Duodenal mucosa (tissue), 2 donors: ENCODE results near the gene ECHDC1.

Experiments
- H3K27ac ChIP-seq: one replicate; pipeline ENCODE4 v1.7.0; 2013; ENCODE audit warnings: low read depth, low read length
- H3K27me3 ChIP-seq, 2 donors: one replicate each; pipeline ENCODE4 v1.7.0; 2013; ENCODE audit warnings: low read length in 2 of 2, control low read depth in 1 of 2; ENCODE audit not compliant: insufficient read depth in 2 of 2, control insufficient read depth in 1 of 2
- H3K36me3 ChIP-seq, 2 donors: one replicate each; pipeline ENCODE4 v1.7.0; 2013; ENCODE audit warnings: low read length in 2 of 2, control low read depth in 1 of 2; ENCODE audit not compliant: insufficient read depth in 2 of 2, control insufficient read depth in 1 of 2
- H3K4me1 ChIP-seq, 2 donors: one replicate each; pipeline ENCODE4 v1.7.0; 2013; ENCODE audit warnings: low read length in 2 of 2, control low read depth in 1 of 2; ENCODE audit not compliant: insufficient read depth in 2 of 2, control insufficient read depth in 1 of 2
- H3K4me3 ChIP-seq, 2 donors: one replicate each; pipeline ENCODE4 v1.7.0; 2013; ENCODE audit warnings: low read length in 2 of 2, low read depth in 1 of 2
- H3K9ac ChIP-seq, 2 donors: one replicate each; pipeline ENCODE4 v1.7.0; 2013; ENCODE audit warnings: low read length in 2 of 2, low read depth in 1 of 2
- H3K9me3 ChIP-seq, 2 donors: one replicate each; pipeline ENCODE4 v1.7.0; 2013; ENCODE audit warnings: low read length in 2 of 2, control low read depth in 1 of 2; ENCODE audit not compliant: control insufficient read depth in 1 of 2

The ECHDC1 gene

GRCh38 chr6:127290391-127291265 lies 52.8 kb downstream of the ECHDC1 start:
- Histone ChIP-seq H3K4me1 (peaks cover 0 to 5% of the 10 kb centered on the region in 2 donors), H3K9me3 (no peaks in the 10 kb centered on the region), H3K36me3 (peaks cover 11 to 28% of the 10 kb centered on the region in 2 donors), H3K4me3 (no peak overlapping the region), H3K9ac (no peak overlapping the region), H3K27me3 (no peaks in the 10 kb centered on the region), H3K27ac (no peak overlapping the region)

GRCh38 chr6:127289934-127290333 lies 53.5 kb downstream of the ECHDC1 start:
- Histone ChIP-seq H3K4me1 (peaks cover 0 to 5% of the 10 kb centered on the region in 2 donors), H3K9me3 (no peaks in the 10 kb centered on the region), H3K27me3 (no peaks in the 10 kb centered on the region), H3K9ac (no peak overlapping the region), H3K27ac (no peak overlapping the region), H3K36me3 (peaks cover 11 to 29% of the 10 kb centered on the region in 2 donors), H3K4me3 (no peak overlapping the region)

GRCh38 chr6:127288705-127289104 lies 54.7 kb downstream of the ECHDC1 start:
- Histone ChIP-seq H3K9ac (no peak overlapping the region), H3K27me3 (no peaks in the 10 kb centered on the region), H3K36me3 (peaks cover 11 to 29% of the 10 kb centered on the region in 2 donors), H3K4me3 (no peak overlapping the region), H3K4me1 (peaks cover 0 to 5% of the 10 kb centered on the region in 2 donors), H3K9me3 (no peaks in the 10 kb centered on the region), H3K27ac (no peak overlapping the region)

GRCh38 chr6:127282184-127282583 lies 61.2 kb downstream of the ECHDC1 start:
- H3K4me1 ChIP-seq: no peaks in the 10 kb centered on the region
- H3K27ac ChIP-seq: no peak overlapping the region
- H3K9ac ChIP-seq: no peak overlapping the region
- H3K36me3 ChIP-seq: peaks cover 9 to 31% of the 10 kb centered on the region in 2 donors
- no peaks in the 10 kb centered on the region for H3K27me3 ChIP-seq
- no peaks in the 10 kb centered on the region for H3K9me3 ChIP-seq
- H3K4me3 ChIP-seq: no peak overlapping the region

- Histone ChIP-seq H3K27ac (no peak overlapping the region), H3K4me1 (peaks cover 0 to 4% of the 10 kb centered on the region in 2 donors), H3K36me3 (peaks cover 3 to 14% of the 10 kb centered on the region in 2 donors), H3K9me3 (no peaks in the 10 kb centered on the region), H3K27me3 (no peaks in the 10 kb centered on the region), H3K4me3 (no peak overlapping the region), H3K9ac (no peak overlapping the region)
These were observed 63.6 kb downstream of the ECHDC1 start for GRCh38 chr6:127279815-127280214.

GRCh38 chr6:127277878-127278843 lies 65.2 kb downstream of the ECHDC1 start:
- Histone ChIP-seq H3K27ac (no peak overlapping the region), H3K36me3 (peaks cover 3 to 9% of the 10 kb centered on the region in 2 donors), H3K27me3 (no peaks in the 10 kb centered on the region), H3K9ac (no peak overlapping the region), H3K9me3 (no peaks in the 10 kb centered on the region), H3K4me3 (no peak overlapping the region), H3K4me1 (peaks cover 0 to 5% of the 10 kb centered on the region in 2 donors)

- Histone ChIP-seq H3K36me3 (peaks cover 0 to 5% of the 10 kb centered on the region in 2 donors), H3K4me1 (peaks cover 0 to 5% of the 10 kb centered on the region in 2 donors), H3K9me3 (no peaks in the 10 kb centered on the region), H3K27ac (no peak overlapping the region), H3K4me3 (no peak overlapping the region), H3K27me3 (no peaks in the 10 kb centered on the region), H3K9ac (no peak overlapping the region)
These were observed 67.1 kb downstream of the ECHDC1 start for GRCh38 chr6:127276331-127276730.

GRCh38 chr6:127273499-127273898 lies 69.9 kb downstream of the ECHDC1 start:
- H3K27me3 ChIP-seq: no peaks in the 10 kb centered on the region
- no peak overlapping the region for H3K9ac ChIP-seq
- no peak overlapping the region for H3K4me3 ChIP-seq
- no peak overlapping the region for H3K27ac ChIP-seq
- H3K4me1 ChIP-seq: peaks cover 1 to 14% of the 10 kb centered on the region in 2 donors
- no peaks in the 10 kb centered on the region for H3K36me3 ChIP-seq
- no peaks in the 10 kb centered on the region for H3K9me3 ChIP-seq

- Histone ChIP-seq H3K27ac (no peak overlapping the region), H3K9ac (no peak overlapping the region), H3K27me3 (no peaks in the 10 kb centered on the region), H3K4me1 (peaks cover 10 to 20% of the 10 kb centered on the region in 2 donors), H3K9me3 (no peaks in the 10 kb centered on the region), H3K36me3 (no peaks in the 10 kb centered on the region), H3K4me3 (no peak overlapping the region)
These were observed 70.8 kb downstream of the ECHDC1 start for GRCh38 chr6:127272576-127272975.
